SH-SY5Y (cell line): ENCODE data around the gene FCRL5.

Experiments used
- GATA2 ChIP-seq: IDR thresholded peaks from 2 replicates; pipeline ENCODE4 v1.6.1; 2011; ENCODE audit warnings: mild to moderate bottlenecking, low read depth, low read length
- GATA3 ChIP-seq: IDR thresholded peaks from 2 replicates; pipeline ENCODE4 v1.6.1; 2011; ENCODE audit warnings: low read depth, mild to moderate bottlenecking, low read length, moderate library complexity

The FCRL5 gene

GRCh38 chr1:157482717-157483116 is 69.6 kb downstream of the FCRL5 start:
- TF ChIP-seq GATA3 (no peak), GATA2 (no peak)

- TF ChIP-seq GATA2 (no peak), GATA3 (no peak)
These were observed 70.1 kb downstream of the FCRL5 start for GRCh38 chr1:157482174-157482573.

- TF ChIP-seq GATA2 (no peak), GATA3 (no peak)
These were observed 74.3 kb downstream of the FCRL5 start for GRCh38 chr1:157478030-157478429.

DNA sequence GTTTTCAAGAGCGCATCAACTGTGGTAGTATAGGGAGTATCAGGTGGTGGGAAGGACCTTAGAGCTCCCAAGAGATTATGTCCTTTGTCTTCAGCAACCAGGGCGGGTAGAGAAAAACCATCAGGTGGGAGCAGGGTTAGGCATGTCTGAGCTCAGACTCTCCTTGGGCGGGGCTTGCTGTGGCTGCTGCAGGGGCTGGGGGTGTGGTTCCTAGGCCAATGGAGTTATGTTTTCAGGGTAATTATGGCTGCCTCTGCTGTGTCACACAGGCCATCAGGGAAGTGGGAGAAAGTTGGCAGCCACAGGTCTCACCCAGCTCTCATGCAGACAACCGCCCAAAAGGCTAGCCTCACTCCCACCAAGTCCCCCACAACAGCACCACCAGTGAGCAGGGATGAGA is 74.9 kb downstream of the FCRL5 start:
- TF ChIP-seq GATA3 (no peak), GATA2 (no peak)

- TF ChIP-seq GATA3: no peak
These were observed 79.4 kb downstream of the FCRL5 start for GRCh38 chr1:157472959-157473358.

- TF ChIP-seq GATA2 (no peak), GATA3 (no peak)
These were observed 80.1 kb downstream of the FCRL5 start for GRCh38 chr1:157472056-157472701.

GRCh38 chr1:157471531-157471930 is 80.8 kb downstream of the FCRL5 start:
- TF ChIP-seq GATA3 (no peak), GATA2 (no peak)

- no peak for TF ChIP-seq GATA3
- TF ChIP-seq GATA2: no peak
These were observed 82.3 kb downstream of the FCRL5 start for GRCh38 chr1:157469752-157470675.

DNA sequence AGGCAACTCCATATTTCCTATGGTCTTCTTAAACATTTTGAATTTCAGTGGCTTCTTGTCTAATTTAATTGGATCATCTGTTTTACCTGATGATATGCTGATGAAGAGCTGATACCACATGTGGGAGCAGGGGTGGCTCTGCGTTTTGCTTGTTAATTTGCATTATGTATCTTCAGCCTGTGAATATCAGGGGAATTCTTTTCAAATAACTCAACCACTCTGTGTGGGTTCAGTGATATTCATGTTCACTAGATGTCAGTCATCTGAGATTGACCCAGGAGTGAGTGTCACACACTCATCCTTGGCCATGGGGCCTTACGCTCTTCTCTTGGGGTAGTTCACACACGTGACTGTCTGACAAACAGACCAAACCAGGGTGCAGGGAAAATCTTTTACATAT is 83.0 kb downstream of the FCRL5 start:
- no peak for TF ChIP-seq GATA2
- TF ChIP-seq GATA3: no peak

GRCh38 chr1:157466011-157466410 is 86.3 kb downstream of the FCRL5 start:
- no peak for TF ChIP-seq GATA3
- no peak for TF ChIP-seq GATA2
